Inflammatory macrophage treated with lipopolysaccharide for 4 hours (primary cell): ENCODE data around the gene DENND4B.
A peak's percentile ranks its signal among the peaks of the same experiment; 100 is the strongest.
"Not testable (repeated sequence)": the region's sequence is repeated elsewhere in the genome, so short reads cannot be mapped to it uniquely, and the experiment has no call there.

ENCODE experiments used
- DNase-seq: peaks from one replicate; pipeline ENCODE4 v3.0.0-alpha.2; 2020

The DENND4B gene, protein sequence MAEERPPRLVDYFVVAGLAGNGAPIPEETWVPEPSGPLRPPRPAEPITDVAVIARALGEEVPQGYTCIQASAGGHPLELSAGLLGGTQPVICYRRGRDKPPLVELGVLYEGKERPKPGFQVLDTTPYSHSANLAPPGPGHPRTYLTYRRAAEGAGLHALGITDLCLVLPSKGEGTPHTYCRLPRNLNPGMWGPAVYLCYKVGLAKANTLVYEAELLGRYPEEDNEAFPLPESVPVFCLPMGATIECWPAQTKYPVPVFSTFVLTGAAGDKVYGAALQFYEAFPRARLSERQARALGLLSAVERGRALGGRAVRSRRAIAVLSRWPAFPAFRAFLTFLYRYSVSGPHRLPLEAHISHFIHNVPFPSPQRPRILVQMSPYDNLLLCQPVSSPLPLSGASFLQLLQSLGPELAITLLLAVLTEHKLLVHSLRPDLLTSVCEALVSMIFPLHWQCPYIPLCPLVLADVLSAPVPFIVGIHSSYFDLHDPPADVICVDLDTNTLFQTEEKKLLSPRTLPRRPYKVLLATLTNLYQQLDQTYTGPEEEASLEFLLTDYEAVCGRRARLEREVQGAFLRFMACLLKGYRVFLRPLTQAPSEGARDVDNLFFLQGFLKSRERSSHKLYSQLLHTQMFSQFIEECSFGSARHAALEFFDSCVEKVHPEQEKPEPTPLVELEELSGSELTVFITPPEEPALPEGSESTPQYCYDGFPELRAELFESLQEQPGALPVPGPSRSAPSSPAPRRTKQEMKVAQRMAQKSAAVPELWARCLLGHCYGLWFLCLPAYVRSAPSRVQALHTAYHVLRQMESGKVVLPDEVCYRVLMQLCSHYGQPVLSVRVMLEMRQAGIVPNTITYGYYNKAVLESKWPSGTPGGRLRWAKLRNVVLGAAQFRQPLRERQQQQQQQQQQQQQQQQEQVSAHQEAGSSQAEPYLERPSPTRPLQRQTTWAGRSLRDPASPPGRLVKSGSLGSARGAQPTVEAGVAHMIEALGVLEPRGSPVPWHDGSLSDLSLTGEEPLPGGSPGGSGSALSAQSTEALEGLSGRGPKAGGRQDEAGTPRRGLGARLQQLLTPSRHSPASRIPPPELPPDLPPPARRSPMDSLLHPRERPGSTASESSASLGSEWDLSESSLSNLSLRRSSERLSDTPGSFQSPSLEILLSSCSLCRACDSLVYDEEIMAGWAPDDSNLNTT (N-terminal part only)

DNA sequence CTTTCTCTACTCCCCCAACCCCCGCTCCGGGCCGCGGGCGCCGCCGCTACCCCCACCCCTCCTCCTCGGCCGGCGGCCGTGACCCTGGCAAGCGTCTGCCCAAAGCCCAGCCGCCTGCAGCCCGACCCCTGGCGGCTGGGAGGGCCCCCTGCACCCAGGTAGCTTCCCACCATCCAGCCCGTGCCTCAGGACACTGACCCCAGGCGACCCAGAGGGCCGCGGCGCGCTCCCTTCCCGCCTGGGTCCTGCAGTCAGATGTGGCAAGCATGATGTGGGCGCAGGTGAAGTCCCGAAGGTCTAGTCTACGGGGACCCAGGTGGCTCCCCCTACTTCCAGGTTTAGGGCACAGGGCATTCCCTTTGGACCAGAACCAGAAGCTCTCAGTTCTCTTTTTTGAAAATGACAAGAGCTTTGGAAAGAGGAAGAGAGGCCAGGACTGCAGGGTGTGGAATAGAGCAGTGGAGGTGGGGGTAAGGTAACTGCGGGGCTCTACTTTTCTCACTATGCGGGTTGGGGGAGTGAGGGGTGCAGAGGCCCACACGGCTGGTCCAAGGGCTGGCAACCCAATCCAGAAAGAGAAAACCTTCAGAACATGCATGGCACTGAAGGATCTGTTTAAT lies at the start of gene DENND4B:
DENND4B (minus strand) TSS at position 97 of the 620 bp plus-strand sequence. CDS start 2,344 bp downstream, outside the sequence.
- DNase-seq = peak; percentile 83

DNA sequence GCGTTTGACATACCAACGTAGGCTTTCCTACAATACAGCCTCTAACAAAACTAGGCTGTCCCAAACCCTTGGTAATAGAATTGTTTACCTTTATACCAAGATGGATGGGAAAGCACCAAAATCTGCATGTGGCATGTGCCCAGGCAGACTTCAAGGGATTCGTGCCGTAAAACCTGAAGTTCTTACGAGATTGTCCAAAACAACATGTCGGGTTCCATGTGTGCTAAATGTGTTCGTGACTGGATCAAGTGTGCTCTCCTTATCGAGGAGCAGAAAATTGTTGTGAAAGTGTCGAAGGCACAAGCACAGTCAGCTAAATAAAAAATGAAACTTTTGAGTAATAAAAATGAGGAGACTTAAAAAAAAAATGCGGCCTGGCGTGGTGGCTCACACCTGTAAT lies 49.1 kb upstream of the DENND4B start:
- DNase-seq = no peak

DNA sequence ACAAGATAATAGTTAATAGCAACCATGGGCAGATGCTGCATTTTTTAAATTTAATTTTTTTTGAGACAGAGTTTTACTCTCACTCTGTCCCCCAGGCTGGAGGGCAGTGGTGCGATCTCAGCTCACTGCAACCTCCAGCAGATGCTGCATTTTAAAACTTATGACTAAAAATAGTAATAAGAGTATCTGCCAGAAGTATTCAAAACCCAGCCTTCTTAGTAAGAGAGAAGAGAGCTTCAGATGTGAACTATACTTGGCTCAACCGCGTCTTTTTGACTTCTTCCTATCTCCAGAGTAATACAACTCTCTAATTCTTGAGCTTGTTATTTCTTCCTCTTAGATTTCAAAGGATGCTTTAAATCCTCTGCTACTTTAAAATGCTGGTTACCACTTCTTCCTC lies 48.7 kb upstream of the DENND4B start:
- no peak for DNase-seq

DNA sequence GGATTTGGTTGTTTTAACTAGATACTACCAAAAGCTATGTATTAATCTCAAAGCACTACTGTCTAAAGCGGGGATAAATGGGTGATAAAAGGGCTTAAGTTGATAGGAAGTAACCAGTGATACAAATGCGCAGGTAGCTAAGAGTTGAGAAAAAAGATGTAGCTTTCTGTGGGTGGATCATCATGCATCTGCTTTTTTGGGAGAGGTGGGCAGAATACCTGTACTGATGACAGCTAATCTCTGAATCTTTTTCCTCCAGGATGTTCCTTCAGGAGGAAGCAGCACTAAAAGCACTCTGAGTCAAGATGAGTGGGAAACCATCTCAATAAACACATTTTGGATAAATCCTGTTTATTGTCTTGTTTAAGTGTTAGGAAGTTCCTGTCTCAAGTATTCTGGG lies 45.3 kb upstream of the DENND4B start:
- no peak for DNase-seq

DNA sequence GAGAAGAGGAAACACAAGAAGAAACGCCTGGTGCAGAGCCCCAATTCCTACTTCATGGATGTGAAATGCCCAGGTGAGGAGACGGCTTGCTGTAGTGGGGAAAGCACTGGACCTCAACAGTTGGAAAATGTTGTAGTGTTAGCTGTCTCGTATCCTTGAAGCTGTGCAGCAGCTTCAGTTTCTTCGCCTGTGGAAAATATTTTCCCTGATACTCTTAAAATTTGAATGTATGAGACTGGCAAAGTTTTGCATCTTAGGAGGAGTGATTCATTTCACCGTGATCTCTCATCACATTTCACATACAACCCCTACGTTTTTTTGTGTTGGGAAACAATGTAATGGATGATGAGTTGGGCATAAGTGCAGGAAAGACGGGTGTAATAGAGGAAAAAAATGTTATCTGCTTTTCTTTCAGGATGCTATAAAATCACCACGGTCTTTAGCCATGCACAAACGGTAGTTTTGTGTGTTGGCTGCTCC lies 44.7 kb upstream of the DENND4B start:
- DNase-seq = peak; percentile 42

DNA sequence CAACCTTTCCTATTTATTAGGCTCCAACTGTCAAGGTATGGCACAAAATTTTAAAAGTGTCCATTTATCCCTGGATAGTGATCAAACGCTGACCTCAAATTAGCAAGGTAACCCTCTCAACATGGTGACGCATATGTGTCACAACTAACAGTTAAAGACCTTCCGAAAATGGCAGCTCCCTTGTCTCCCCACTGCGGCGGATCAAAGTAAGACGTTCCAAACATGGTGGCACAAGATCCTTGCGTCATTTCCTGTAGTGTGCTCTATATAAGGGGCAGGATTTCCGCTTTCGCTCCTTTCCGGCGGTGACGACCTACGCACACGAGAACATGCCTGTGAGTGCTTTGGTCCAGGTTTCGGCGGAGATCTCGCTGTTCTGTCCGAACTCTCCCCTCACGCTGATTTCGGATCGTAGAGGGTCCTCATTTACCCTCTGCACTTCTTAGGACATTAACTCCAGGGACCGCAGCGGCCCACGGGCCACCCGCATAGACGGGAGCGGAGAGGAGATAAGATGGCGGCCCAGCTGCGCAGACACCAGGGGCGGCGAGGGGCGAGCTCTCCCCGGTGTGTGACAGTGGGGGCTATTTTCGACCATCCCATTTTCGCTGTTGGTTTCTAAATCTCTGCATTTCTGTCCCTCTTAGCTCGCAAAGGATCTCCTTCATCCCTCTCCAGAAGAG lies 44.1 kb upstream of the DENND4B start, which contains the start of gene RPS27:
RPS27 (plus strand) TSS at position 295 of the 683 bp plus-strand sequence; CDS start at position 330, 35 bp downstream.
- peak; percentile 99 for DNase-seq

DNA sequence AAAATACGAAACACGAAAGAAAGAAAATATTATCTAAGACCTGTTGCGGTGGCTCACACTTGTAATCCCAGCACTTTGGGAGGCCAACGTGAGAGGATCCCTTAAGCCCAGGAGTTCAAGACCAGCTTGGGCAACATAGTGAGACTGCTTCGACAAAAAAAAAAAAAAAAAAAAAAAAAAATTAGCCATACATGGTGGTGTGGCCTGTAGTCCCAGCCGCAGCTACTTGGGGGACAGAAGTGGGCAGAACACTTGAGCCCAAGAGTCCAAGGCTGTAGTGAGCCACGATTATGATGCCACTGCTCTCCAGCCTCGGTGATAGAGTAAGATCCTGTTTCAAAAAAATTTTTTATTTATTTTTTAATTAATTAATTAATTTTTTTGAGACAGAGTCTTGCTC lies 41.1 kb upstream of the DENND4B start:
- DNase-seq = no peak

DNA sequence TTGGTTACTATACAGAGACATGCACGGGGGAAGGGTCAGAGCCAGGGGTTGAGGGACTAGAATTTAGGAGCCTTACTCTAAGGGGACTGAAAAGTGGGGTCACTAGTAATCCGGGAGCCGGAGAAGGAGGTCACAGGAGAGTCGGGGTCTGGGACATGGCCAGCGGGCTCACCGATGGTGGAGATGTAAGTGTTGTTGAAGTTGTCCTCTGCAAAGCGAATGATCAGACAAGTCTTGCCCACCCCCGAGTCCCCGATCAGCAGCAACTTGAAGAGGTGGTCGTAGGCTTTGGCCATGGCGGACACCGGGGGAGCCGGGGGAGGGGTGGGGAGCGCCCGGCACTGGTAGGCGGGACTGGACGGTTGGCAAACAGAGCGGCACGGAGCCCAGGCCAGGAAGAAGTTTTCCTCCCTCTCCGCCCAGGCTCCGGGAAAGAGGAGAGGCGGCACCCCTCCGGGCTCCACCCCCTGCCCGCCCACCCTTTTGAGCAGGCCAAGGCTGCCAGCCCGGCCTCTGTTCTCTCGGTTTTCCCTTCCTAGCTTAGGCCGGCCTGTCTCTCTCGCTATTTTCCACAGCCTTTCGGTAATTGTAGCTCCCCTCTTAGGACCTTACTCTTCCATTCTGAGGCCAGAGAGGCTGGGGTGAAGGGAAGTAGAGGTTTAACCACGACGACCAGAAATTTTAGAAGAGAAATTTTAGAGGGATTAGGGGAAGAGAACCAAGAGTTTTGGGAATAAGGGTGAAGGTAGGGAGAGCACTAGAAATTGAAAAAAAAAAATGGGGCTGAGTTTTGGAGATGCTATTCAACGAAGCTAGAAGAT lies 39.6 kb upstream of the DENND4B start, which contains the start of gene RAB13:
RAB13 (minus strand) TSS at position 399 of the 821 bp plus-strand sequence; CDS start at position 296, 103 bp downstream.
- peak; percentile 88 for DNase-seq

DNA sequence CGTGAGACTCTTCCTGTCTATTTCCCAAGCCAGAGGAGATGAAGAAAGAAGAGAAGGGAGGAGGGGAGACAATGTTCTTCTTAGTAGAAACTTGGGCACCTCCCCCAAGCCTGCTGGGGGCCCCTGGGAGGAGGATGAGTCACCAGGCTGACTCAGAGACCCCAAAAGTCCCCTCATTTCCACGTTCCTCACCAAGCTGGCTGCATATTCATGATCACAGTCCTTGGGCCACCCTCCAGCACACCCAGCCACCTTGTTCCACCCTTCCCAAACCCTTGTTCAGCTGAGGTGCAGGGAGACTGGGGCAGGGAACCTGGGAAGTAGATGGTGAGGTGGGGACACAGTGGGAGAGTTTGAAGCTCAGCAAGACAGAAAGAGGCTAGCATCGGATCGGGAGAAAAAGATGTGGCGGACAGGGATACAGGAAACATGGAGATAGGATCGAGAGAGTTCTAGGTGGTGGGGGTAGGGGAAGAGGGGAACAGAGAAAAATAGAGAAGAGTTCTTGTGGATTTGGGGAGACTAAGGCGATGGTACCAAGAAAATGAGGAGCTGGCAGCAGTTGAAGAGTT lies 38.9 kb upstream of the DENND4B start:
- DNase-seq = peak; percentile 94

DNA sequence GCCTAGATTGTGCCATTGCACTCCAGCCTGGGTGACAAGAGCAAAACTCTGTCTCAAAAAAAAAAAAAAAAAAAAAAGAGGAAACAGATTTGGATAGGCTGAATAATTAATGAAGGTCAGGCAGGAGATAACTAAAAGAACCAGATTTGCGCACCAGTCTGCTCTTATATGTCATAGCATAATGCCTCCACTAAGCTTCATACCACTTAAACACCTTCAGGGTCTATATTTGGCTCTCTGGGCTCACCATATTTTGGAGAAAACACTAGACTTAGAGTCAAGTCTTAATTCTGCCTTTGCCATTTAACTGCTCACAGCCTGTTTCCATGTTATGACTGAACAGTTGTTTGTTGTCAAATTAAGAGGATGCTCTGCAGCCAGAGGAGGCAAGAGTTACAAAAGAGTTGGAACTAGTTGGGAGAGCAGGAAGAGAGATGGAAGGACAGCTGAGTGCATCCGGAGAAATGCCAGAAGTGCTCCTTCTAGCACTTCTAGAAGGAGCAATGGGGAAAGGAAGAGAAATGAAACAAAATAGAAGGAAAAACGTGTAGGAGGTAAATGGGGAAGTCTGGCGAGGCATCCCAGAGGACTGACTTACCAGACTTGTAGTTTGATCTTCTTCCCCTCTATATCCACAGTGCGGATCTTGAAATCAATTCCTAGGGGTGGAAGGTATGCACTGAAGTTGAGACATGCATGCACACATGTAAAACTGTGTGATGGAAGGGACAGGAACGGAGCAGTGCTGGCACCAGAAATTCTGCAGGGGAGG lies 37.8 kb upstream of the DENND4B start:
- peak; percentile 59 for DNase-seq

DNA sequence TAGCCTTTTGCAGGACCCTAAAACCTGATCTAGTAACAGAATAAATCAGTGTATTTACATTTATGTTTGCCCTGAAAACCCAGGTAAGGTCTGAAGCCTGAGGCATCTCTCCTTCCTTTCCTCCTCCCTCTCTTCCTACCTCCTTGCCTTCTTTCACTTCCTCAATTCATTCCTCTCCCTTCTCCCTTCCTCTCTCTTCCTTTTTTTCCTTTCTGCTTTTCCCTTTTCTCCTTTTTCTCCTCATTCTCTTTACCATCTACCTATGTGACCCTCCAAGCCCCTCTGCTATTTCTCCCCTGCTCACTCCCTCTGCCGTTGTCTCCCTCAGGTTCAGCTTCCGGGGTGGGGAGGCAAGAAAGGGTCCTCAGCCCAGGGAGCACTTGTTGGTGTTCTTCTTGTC lies 35.2 kb upstream of the DENND4B start:
- DNase-seq = not testable (repeated sequence)

DNA sequence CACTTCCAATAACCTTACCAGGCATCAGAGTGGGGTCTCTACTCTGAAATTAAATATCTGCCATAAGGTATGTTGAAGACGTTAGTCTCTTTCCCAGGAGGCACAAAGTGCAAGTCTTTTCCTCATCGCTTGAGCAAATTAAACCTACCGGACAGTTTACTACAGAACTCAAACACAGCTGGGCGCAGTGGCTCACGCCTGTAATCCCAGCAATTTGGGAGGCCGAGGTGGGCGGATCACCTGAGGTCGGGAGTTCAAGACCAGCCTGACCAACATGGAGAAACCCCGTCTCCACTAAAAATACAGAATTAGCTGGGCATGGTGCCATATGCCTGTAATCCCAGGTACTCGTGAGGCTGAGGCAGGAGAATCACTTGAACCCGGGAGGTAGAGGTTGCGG lies 32.6 kb upstream of the DENND4B start:
- not testable (repeated sequence) for DNase-seq

DNA sequence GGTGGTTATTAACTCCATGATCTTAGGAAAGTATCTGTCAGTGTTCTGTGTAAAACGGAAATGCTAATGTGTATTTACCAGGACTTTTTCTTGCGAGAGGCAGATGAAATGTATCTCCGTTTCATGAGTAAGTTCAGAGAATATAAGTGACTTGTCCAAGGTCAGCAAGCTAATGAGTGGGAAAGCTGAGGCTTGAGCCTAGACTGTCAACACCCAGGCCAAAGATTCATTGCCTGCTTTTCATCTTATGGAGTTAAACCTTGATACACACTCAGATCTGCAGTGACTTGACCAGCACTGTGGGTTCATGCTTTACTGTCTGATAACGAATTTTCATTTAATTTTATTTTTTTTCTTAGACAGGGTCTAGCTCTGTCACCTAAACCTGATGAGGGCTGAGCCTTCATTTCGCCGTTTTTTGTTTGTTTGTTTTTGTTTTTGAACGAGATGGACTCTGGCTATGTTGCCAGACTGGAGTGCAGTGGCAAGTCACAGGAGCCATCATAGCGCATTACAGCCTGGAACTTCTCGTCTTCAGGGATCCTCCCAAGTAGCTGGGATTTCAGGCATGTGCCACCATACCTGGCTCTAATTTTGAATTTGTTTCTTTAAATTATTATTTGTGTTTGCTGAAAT lies 31.9 kb upstream of the DENND4B start:
- no peak for DNase-seq

DNA sequence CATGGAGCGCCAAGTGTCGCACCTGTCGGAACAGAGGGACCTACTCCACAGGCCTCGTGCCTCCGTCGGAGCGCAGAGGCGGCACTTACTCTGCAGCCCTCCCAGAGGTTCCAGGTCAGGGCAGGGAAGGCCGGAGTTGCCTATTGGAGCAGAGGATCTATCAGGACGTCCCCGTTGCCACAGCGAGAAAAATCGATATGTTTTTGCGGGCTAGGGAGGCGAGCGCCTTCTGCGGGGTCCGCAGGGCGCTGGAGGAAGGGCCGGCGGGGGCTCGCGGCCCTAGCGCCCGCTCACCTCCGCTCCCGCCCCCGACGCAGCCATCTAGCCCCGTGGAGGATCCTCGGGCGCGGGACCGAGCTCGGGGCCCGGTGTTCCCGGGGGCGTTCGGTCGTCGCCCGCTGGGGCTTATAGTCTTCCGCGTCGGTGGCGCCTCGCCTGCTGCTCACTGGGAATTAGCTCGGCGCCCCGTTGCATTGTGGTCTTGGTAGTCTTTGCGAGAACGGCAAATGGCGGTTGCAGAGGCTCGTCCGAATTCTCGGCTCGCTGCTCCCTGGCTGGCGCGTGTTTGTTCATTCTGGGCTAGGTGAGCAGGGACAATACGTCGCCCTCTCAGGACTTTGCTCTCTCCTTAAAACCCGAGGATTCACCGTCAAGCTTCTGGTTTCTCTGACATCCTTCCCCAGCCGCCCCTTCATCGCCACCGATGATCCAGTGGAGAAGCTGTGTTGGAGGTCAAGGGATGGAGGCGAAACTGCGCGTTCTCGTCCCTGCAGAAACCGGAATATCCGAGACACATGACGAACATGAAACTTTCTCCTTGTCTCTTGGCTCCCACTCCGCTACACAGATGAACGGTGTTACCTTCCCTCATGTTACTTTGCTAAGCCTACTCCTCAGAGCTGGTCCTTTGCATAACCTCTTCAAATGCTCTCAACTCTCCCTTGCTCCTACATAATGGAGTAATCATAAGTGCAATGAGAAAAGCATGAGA lies 31.0 kb upstream of the DENND4B start, which contains the start of gene JTB:
JTB (minus strand) TSS at position 425 of the 991 bp plus-strand sequence; CDS start at position 3, 422 bp downstream.
- DNase-seq = peak; percentile 87

DNA sequence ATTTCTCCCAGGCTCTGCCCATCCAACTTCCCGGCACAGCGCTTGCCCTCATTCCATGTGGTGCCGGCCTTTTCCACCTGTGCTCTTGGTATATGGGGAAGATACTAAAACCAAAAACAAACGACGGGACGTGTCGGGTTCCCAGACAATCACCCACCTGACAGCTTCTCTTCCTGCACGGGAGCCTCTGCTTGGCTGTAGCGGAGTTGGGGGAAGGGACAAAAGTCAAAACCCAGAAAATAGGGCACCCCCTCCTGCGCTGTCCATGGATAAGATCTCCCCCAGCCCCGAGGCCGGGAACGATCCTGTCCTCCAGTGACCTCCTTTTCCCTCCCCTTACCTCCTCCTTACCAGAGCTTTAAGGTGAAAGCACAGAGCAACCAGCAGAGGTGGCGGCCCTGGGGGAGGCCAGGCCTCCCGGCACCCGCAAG lies 30.3 kb upstream of the DENND4B start:
- no peak for DNase-seq

DNA sequence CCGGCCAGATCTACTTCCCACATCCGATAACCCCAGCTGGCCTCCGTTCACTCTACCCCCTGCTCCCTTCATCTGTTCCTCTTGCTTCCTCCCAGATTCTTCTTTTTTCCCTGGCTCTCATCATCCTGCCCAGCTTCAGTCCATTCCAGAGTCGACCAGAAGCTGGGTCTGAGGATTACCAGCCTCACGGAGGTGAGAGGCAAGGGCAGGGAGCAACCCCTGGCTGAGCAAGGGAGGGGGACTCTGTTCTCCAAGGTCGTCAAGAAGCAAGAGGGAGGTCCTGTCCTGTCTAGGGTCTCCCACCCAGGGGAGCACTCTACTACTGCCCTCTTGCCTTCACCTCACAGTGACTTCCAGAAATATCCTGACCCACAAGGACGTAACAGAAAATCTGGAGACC lies 27.0 kb upstream of the DENND4B start:
- no peak for DNase-seq

DNA sequence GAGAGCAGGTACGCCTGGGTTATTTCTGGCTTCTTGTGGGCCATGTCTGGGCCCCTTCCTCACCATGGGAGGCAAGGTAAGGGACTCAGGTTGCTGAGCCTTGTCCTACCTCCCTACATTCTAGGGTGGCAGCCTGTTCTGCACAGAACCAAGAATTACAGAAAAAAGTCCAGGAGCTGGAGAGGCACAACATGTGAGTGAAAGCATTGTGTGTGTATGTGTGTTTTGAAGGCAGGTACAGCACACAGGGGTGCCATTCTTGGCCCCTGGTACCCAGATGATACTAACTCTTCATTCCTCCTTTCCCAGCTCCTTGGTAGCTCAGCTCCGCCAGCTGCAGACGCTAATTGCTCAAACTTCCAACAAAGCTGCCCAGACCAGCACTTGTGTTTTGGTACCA lies 26.6 kb upstream of the DENND4B start:
- DNase-seq = no peak

DNA sequence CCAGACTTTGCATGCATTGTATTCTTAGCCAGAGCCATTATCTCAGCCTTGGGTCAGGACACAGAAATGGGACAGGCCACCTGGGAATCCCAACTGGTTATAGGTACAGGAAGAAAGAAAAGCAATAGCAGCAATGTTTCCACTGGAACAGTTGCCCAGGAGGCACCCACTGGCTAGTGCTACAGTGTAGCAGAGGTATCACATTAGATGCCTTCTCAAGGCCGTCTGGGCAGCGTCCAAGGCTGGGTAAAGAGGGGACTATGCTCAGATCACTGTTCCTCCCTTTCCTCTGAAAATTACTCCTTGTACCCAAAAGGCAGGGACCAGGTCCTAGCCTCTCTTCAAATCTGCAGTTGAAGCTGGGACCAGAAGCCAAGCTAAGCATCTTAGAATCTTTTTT lies 23.8 kb upstream of the DENND4B start:
- DNase-seq = no peak
